HG02884 (cell line): Measurements from ENCODE around the gene FRYL.

Experiments used
- ATAC-seq: cut with Tn5 transposase; IDR thresholded peaks from one replicate; pipeline ENCODE4 v1.9.1; 2021; ENCODE audit warnings: mild to moderate bottlenecking, moderate library complexity; ENCODE audit not compliant: unreplicated experiment

The FRYL gene

DNA sequence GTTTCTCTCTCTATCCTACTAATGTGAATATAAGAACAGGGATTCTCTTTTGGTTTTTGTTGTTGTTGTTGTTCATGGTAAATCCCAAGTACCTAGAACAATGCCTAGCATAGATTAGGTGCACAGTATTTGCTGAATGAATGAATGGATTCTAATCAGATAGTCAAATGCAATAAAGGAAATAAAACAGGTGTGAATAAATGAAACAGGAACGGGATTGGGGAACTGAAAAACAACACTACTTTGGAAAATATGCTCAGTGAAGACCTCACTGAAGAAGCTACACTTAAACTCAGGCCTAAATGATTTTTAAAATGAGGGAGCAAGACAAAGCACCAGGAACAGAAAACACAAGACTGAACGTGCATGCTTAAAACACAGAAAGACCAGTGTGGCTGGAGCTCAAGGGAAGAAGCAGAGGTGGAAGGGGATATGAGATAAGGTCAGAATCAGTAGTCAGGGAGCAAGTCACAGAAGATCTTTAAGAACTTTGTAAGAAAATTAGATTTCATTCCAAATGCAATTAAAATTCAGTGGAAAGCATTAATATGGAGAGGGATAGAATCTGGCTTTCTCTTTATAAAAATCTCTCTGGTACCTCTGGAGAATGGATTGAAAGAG lies 145.3 kb downstream of the FRYL start:
- ATAC-seq, result no peak

DNA sequence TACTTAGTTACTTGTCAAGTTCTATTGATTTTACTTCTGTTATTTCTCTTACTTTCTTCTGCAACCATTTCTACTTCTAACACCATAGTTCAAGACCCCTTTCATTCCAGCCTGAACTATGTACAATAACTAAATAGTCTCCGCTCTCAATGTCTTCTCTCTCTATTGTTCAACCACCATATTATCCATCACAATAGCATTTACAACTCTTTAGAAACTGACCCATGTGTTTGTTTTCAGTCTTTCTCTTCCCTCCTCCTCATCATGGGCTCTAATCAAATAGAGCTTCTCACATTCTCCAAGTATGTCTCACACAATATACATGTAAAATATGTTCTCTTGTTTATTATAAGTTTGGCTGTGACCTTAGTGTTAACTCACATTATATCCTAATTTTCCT lies 146.4 kb downstream of the FRYL start:
- no peak for ATAC-seq

GRCh38 chr4:48629458-48629857 lies 150.6 kb downstream of the FRYL start:
- no peak for ATAC-seq

DNA sequence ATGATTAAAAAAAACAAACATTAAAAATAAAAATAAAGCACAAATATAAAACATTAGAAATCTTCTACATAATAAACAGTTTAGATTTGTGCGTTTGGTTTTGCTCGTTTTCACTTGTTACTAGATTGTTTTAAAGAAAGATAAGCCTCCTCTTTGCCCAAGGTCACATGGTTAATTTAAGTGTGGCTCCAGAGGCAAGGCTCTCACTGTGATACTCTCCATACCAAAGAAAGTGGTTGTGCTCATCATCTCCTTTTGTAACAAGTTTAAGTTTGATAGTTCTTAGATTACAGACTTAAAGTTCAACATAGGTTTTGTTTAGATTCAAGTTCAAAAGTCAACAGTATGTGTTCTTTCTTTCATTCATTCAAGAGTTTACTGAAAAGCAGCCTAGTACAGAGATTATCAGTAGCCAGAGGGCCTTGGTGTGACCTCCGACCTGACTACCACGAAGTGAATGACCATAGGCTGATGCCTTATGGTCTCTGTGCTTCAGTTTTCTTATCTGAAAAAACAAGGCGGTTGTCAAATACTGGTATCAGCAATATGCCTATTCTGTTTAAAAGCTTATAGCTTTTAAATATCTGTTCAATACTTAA lies 156.8 kb downstream of the FRYL start:
- ATAC-seq, result no peak

GRCh38 chr4:48620831-48621230 lies 159.2 kb downstream of the FRYL start:
- ATAC-seq, result no peak

DNA sequence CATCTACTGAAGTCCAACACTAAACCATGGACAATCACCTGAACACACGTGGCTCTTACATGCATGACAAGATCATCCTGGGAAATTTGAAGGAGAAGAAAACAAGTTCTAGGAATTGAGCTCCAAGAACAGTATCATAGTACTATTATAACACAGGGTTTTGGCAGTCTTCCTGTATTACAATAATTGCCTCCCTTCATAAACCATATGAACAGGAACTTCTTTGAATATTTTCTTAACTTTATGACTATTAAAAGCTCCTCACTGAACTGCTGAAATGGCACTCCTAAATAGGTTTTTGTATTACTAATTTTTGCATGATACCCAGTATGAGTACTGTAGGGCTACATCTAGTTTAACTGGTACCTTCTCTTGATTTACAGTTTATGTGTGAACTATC lies 160.0 kb downstream of the FRYL start:
- ATAC-seq, result no peak

DNA sequence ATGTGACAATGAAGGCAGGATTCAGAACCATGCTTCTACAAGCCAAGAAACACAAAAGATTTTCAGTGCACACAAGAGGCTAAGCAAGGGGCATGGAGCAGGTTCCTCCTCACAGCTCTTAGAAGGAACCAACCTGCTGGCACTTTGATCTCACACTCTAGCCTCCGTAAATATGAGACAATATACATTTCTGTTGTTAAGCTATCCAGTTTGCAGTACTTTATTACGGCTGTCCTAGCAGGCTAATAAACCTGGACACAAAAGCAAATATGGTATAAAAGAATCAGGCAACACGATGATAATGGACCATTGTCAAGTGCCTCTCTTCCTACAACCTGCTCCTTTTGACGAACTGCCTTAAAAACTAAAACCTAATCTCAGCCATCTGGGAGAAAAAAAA lies 175.6 kb downstream of the FRYL start:
- ATAC-seq, result no peak

- no peak for ATAC-seq
Observed at GRCh38 chr4:48604041-48604440, 176.0 kb downstream of the FRYL start.

- no peak for ATAC-seq
Observed at GRCh38 chr4:48603366-48604003, 176.6 kb downstream of the FRYL start.

DNA sequence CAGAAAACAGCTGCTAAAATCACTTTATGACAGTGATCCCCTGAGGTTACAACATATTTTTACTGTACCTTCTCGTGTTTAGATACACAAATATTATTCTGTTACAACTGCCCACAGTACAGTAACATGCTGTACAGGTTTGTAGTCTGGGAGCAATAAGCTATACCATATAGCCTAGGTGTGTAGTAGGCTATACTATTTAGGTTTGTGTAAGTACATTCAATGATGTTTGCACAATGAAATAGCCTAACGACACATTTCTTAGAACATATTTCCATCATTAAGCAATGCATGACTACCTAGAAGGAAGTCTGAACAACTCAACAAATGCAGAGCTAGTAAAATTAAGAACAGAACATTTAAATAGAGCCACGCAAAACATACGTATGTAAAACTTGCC lies 177.3 kb downstream of the FRYL start:
- ATAC-seq, result no peak

GRCh38 chr4:48602222-48602621 lies 177.9 kb downstream of the FRYL start:
- no peak for ATAC-seq

GRCh38 chr4:48596336-48596735 lies 183.7 kb downstream of the FRYL start:
- ATAC-seq, result no peak

DNA sequence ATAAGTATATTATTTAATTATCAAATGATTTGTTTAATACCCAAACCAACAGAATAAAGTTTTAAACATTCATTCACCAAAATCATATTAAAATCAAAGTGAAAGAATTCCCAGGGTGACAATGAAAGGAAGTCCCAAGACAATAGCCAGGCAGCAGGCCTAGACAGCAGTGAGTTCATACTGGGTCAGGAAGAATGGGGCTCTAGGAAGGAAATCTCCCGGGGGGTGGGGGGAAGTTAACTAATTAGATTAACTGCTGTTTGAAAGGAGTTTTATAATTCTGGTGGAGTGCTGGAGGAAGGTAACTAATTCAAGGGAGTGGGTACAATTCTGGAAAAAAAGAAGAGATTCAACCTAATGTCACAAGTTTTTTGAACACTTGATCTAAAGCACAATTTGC lies 185.9 kb downstream of the FRYL start:
- ATAC-seq, result no peak

DNA sequence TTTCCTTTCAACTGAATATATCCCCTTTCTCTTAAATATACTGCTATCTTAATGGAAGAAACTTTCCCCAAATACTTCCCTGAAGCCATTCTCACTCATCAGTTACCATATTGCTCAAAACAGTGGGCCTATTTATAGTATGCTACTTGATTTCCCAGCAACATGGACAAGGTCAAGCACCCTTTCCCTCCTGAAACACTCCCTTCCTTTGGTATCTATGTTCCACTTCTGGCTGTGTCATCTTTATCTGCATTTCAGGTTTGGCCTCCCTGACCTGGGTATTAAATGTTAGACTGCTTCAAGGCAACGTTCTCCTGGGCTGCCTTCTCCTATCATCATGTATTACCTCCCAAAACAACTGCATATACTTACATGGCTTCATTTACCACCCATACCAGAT lies 188.7 kb downstream of the FRYL start:
- no peak for ATAC-seq

DNA sequence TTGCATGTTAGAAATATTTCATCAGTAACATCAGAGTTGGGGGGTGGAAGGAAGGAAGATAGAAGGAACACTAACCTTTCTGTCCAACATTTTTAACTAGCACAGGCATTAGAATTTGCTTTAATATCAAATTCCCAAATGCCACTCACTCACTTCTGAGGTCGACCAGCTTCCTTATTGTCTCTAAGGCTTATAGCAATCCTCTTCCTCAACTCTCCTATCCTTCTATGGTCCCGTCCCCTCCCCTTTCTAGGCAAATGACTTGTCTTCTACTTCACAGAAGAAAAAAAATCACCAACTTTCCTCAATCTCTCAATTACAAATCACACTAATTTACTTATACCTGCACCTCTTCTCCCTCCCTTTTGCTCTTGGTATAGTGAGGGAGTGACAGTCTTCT lies 189.2 kb downstream of the FRYL start:
- ATAC-seq, result no peak

DNA sequence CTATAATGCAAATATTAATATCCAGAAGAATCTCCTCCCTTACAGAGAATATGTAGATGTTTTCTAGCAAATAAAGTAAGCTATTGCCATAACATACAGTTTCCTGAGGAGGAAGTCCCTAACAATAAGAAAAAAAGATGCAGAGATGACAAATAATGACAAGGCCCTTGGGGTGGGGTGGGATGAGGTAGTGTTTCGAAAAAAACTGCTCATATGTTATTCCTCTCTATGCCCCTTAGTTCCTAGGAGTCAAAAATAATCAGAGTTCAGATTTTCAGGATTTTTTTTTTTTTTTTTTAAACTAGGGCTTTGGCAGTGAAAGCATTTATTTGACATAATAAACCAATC lies 191.0 kb downstream of the FRYL start:
- ATAC-seq, result no peak

GRCh38 chr4:48588230-48589097 lies 191.6 kb downstream of the FRYL start:
- no peak for ATAC-seq

GRCh38 chr4:48585401-48585800 lies 194.7 kb downstream of the FRYL start:
- no peak for ATAC-seq

DNA sequence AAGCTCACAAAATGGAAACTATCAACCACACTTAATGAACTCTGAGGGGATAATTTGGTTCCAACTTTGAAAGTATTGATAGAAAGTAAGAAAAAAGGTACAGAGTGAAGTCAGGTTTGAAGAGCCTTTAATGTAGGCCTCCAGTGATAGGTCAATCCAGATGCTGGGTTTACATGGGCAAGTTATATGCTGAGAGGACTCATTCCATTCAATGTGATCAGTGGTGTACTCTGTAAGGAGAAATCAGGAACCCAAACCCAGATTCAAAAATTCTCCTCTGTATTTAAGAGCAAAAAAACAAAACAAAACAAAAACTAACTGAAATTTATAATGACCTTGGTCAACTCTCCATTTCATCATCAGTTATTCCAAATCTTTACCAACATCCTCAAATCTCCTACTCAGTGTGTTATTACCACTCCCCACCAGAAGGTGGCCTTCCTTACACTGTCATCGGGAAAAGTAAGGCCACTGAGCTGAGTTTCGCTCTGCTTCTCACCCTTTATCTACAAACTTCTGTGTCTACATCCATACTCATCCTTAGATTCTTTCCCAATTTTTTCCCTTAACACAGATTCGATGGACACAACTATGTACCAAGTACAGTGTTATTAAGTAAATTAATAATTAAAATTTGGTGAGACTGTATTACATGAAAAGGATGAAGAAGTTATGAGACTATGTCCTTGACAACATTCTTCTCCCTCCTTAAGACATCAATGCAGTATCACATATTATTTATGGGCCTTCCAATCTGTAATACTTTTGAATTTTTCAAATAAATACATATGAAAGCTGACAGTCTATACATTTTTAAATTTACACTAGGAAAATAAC lies 201.7 kb downstream of the FRYL start:
- ATAC-seq, result peak; percentile 72

DNA sequence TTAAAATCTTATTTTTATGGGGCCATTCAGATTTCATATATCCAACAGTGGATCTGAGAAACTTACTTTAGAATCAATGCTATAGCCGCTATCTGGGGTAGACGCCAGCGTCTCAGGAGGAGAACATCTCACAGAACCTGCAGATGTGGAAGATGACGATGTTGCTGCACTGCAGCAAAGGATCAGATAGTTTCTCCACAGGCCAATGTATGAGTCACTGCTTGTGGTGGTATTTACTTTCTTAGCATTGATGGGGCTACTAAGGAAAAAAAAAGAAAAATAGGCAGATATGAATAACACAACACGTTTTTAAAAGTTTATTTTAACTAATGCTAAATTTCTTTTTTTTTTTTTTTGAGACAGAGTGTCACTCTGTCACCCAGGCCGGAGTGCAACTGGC lies 204.1 kb downstream of the FRYL start:
- ATAC-seq, result no peak

DNA sequence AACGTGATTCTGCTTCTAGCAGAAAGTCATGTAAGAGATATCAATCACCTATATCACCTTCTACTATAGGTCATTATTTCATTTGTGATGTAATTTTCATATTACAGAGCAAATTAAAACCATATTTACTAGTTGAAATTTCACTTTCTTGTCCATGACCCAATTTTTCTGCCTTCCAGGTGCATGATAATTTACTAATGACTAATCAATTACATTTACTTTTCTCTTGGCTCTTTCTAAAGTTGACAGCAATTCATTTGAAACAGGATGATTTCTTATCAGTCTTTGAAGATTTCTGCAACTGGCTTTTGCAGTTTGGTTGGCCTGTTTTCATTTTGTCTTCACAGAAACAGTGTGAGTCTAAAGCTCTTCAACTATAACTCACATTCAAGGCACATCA lies 208.6 kb downstream of the FRYL start:
- ATAC-seq, result no peak
